Measurements from ENCODE around the gene C18orf32. TPM values are rescaled to one million over a fixed set of nuclear protein-coding genes. Genes with fewer than 3 reads are reported as not detected.
"Not testable (repeated sequence)": the region's sequence is repeated elsewhere in the genome, so short reads cannot be mapped to it uniquely, and the experiment has no call there.

C18orf32 gene
- total RNA-seq, 1 donor from 2014 or later: 25.5 TPM

DNA sequence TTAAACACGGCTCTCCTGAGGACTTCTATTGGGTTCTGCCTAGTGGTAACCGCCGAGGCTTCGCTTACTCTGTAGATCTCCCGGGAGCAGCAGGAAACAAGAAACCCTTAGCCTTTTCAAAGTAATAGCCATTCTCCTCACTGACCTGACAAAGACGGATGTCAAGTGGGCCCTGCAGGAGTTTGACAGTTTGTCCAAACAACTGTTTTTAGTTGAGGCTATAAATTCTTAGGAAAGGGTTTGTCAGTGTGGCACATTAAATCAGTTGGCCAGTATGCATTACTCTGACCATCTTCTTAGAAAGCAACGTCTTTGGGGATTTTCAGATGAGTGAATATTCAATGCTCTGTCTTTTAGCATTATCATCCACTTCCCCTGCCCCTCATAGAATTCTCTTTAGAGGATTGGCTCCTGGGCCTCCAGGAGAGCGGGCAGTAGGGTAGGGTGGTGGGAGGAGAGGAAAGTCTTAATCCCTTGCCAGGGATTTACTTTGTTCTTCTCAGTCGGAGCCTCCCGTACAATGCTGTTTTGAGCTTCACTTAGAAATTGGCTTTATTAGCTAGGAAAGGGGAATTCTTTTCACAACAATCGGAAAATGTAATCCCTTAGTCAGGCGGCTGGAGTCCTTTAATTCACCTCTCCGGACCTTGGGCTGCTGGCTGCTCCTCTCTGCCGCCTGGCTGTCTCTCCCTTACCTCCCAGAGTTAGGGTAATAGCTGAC, 13.3 kb upstream of the C18orf32 start:
- ATAC-seq: no peak

DNA sequence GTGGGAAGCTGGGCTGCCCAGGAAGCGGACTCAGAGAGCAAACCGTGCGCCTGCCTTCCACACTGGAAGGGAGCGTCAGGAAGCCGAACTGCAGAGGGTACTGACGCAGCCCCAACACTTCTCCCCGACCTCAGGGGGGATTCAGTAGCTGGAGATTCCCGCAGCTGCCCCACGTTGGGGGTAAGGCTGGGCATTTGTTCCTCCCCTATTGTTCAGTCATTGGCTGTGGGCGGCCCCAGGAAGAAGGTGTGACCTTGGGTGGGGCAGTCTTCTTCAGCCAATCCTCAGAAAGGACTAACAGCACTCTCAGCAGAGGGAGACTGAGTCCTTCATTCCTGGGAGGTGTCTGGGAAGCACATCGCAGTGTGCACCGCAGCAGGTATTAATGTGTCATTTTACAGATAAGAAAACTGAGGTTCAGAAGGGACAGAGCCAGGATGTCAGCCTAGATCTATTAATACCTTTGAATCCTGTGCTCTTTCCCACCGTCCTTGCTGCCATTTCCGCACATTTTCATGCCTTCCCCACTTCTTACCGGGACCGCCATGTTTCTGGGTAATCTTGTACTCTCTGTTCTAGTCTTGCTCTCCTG, 12.1 kb upstream of the C18orf32 start:
- ATAC-seq: no peak

DNA sequence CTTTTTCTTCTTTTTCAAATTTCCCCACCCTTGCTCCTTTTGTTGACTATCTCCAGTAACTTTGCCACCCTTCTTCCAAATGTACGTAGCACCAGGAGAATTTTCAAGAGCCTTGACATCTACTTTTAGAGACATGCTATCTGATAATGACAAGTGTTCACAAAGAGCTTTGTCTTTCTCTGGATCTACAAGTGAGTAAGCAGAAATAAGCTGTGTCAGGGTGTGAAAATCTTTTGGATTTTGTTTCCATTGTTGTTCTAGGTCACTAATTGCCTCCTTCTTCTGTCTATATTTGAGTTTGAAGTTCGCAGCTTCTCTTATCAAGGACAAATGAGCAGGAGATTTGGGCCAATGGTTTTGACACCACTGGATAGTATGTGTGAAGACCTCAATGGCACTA, 8.4 kb upstream of the C18orf32 start:
- ATAC-seq: no peak

DNA sequence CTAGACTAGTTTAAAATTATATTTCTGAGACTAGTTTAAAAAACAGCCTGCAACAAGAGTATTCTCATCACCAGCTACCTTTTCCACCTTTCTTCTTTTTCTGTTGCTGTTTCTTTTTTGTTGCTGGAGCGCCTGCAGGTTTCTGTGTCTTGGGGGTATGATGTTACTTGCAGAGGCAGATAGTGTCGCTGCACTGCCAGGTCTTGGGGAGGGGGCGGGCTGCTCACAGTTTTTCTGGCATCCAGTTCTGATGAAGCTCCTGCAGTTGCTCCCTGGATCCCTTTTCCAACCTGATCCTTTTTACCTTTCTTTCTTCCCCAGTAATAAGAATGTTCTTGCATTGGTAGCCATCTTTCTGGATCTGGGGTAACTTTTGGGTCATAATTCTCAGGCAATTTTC, 8.0 kb upstream of the C18orf32 start:
- no peak for ATAC-seq

DNA sequence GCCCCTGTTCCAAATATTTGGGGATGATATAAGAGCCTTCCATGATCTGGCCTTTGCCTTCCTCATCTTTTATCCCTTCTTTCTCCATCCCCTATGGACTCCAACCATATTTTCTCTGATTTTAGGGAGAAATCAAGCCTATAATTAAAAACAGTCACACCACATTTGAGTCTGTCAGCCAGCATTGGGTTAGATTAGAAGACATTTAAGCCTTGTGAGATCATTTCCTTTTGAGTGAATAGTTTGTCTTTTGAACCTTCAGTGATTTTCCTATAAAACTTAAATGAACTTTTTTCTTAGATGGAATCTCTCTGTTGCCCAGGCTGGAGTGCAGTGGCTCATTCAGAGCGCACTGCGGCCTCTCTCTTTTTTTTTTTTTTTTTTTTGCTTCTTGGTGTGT, 7.6 kb upstream of the C18orf32 start:
- no peak for ATAC-seq

DNA sequence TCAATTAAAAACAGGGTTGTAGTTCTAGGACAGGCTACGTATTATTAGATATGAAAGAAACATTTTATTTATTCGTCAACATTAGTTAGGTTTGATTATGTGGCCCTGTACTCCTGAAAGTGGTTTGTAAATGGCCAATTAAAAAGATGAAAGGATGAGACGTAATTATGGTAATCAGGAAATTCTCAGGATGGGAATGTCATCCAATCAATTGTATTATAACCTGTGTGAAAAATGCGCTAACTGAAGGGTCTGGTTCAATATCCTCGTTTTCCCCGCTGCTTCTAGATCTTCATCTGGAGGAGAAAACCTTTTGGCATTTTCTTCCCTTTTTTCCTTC, 5.6 kb upstream of the C18orf32 start:
- ATAC-seq: no peak

DNA sequence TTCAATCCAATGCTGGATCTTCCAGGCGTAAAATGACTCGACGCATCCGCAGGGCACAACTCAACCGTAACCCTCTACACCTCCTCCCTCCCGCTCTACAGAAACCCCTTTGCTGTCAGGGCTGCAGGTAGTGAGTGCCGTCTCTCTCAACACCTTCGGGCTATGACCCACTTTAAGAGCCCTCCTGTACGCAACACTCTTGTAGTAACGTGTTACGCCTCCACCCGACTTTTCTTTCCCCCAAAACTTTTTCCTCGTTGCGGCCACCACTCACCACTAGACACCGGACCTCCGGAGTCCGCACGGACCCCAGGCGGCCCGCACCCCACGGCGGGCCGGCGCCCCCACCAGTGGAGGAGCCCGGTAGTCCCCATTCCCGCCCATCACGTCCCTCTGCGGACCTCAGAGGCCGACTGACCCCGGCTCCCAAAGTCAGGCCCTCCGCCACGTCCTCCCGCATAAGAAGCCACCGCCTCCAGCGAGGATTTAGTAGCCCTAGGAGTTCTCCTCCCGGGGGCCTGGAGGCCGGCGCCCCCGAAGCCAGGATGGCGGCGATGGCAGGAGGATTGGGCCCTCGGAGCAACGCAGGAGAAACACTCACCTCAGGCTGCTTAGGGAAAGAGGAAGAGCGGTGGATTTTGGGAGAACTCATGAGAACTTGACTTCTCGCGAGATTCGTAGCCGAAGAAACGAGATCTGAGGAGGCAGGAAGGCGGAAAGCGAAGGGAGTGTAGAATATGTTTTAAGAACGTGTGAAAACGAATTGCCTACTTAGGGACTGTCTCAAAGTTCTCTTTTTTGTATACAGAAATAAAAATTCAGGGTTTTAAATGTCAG, 5.0 kb upstream of the C18orf32 start, which contains the start of gene RPL17:
RPL17 (minus strand) TSS at position 609 of the 837 bp plus-strand sequence.
- ATAC-seq: peak; percentile 89

DNA sequence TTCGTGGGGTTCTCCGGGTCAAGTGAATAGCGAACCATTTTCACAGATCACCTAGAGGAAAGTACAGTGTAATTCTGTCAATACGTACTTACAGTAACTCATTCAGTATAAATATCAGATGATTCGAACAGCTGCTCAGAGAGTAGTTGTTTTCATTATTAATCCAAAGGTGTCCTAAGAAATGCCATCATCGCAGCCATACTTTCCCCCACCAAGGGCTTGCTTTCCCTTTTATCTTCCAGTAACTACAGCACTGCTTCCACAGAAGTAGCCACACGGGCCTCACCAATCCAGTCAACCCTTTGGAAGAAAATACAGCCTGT, 4.5 kb upstream of the C18orf32 start:
- ATAC-seq: no peak

DNA sequence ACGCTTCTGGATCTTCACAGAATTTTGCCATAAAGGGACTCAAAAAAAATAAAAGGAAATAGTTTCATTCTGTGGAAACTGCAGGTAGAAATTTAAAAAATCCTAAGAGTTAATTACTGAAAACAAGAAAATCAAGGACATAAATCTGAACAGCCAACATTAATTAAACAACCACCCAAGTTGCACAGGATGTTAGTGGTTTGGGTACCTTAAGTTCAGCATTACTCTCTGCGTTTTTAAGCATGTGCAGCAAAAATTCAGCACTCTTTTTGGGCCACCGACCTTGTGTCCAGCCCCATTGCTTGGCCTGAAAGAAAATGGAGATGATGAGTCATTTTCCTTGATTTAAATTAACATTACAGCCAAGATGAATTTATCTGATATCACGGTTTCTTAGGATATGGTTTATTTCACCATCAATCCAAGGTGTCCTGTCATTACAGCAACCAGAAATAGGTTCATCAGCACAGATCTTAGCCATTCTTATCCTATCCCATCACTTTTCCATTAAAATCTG, 3.3 kb upstream of the C18orf32 start:
- no peak for ATAC-seq

DNA sequence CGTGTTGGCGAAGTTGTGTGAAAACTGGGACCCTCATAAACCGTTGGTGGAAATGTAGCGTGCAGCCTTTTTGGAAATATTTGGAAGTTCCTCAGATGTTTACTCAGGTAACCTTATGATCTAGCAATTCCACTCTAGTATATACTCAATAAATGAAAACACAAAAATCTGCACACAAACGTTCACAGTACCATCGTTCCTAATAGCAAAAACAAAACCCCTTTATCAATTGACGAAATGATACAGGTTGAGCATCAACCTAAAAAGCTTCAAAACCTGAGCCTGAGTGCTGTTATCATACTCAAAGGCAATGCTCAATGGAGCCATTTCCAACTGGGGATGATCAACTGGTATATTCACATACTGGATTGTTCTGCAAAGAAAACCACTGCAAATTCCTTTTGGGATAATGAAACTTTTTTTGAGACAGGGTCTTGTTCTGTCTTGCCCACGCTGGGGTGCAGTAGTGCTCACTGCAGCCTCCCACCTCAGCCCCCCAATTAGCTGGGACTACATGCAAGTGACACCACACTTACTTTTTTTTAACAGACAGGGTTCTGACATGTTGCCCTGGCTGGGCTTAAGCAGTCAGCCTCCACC, 777 bp upstream of the C18orf32 start:
- no peak for ATAC-seq

DNA sequence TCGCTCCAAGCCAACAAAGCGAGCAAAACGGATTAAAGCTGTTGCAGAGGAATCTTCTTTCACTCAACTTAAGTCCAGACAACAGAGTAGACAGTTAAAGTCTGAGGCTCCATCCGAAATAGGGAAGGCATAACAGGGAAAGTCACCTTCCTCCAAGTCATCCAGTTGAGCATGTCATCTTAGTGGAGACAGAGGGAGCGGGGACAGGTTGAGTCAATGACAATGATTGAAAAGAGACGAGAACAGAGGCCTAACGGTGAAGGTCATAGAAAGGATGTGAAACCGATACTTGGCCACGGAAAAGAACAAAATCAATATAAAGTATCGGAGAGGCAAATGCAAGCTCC, 455 bp downstream of the C18orf32 start:
- peak; percentile 40 for ATAC-seq

DNA sequence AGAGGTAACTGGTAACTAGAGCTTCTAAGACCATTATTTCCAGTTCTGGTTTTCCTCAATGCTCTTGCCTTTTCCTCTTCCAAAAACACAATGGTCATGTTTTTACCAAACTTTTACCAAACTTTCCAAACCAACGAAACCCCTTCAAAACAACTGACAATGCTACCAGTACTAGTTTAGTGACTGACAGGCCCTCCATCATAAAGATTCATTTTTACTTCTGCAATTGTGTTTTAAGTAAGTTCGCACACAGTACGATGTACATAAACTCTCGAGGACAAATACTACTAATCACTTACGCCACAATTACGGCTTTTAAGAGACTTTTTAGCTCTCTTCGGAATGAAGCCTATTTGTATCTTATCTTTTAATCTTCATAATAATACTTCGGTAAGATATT, 900 bp downstream of the C18orf32 start:
- ATAC-seq: no peak

DNA sequence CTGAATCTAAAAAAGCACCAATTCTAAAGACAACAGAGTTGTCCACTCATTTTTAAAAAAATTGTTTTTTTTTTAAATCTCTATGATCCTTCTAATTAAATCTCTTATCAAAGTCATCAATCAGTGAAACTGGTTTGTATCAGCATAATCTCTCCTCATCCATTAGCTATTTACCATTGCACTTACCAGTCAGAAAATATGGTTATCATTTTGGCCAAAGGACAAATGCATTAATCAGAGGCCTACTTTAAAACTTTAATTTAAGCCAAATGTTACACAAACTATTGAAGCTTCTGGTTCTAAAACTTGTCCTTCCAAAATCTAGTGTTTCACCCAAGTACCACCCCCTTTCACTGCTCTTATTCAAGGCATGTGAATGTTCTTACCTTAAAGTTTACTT, 3.8 kb downstream of the C18orf32 start:
- ATAC-seq: no peak

DNA sequence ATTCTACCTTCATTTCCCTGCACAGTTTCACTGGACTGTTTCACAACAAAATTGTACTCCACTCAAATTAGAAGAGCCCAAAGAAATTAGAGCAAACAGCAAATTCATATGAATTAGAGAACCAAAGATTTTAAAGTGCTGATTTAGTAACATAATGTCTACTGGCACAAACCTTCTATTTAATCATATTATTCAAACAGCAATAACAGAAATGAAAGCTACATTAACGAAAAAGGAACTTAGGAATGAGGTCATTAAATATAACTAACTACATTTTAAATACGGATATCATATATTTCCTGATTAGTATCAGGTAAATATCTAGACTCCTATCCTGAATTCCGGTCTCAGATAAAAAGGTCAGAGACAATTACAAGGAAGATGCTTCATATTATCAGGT, 5.1 kb downstream of the C18orf32 start:
- no peak for ATAC-seq

DNA sequence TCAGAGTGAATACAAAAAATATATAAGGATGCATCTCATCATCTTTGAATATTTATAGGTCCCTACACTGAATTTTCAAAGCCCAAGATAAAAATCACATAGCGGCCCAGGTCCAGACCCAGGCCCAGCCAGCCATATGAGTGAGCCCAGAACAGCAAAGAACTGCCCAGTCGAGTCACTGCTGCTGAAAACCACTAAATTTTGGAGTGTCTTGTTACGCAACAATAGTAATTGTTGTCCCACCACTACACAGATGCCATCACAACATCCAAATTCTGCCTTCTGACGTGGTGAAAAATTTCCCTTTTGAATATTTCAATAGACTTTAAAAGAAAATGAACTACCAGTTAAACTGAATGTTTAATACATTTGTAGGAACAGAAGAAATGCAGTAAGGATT, 5.7 kb downstream of the C18orf32 start:
- ATAC-seq: no peak

DNA sequence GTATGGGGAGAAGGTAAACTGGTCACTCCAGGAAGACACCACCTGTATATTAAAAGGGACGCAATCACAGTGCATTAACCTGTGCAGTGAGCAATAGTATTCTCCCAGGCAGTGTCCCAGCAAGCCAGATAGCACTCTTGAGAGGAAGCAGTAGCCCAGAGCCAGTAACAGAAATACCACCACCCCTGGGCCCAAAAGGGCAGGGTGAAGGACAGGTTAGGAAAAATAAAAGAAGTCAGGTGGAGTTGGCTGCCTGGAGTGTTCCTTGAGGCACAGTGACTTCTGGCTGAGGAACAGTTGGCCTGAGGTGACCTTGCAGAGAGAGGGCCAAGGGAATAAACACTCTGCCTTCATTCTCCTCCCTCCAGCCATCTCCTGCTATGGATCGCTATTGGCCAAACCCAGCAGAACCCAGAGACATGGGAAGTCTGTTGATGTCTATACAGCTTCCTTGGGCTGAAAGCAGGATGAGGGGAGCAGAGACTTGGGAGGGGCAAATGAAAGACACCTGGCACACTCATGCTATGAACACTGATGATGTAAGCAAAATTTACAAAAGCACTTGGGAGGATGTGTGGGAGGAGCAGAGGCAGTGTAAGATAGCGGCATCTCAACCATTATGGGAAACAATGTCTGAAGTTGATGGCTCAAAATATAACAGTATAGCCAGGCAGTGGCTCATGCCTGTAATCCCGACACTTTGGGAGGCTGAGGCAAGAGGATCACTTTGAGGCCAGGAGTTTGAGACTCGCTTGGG, 7.5 kb downstream of the C18orf32 start:
- peak; percentile 57 for ATAC-seq

DNA sequence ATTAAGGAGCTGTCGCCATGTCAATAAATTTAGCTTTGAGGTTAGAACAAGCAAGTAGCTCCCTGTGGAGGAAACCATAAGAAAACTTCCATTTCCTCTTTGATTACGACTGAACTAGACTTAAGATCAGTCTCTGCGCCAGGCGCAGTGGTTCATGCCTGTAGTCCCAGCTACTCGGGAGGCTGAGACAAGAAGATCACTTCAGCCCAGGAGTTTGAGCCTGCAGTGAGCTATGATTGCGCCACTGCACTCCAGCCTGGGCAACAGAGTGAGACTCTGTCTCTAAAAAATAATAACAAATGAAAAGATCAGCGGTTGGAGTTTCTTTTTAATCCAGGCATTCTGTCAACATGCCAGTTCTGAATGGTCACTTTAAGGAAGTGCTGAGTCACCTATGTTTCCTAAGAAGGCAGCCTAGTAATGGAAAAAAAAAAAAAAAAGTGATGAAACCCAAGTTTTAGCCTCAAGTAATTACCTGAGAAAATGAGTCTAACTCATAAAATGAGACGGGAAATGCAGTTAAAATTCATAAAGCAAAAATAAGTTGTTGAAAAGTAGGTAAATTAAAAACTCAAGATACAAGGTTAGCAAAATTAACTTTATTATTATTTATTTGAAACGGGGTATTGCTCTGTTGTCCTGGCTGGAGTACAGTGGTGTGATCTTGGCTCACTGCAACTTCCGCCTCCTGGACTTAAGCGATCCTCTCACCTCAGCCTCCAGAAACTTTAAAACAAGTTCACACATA, 10.2 kb downstream of the C18orf32 start:
- peak; percentile 21 for ATAC-seq

DNA sequence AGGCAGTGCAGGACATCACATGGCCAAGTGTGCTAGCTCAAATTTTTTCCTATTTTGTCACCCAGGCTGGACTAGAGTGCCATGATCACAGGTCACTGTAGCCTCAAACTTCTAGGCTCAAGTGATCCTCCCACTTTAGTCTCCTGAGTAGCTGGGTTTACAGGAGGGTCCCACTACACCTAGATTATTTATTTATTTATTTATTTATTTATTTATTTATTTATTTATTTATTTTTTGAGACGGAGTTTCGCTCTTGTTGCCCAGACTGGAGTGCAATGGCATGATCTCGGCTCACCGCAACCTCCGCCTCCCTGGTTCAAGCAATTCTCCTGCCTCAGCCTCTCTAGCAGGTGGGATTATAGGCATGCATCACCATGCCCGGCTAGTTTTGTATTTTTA, 12.1 kb downstream of the C18orf32 start:
- not testable (repeated sequence) for ATAC-seq

DNA sequence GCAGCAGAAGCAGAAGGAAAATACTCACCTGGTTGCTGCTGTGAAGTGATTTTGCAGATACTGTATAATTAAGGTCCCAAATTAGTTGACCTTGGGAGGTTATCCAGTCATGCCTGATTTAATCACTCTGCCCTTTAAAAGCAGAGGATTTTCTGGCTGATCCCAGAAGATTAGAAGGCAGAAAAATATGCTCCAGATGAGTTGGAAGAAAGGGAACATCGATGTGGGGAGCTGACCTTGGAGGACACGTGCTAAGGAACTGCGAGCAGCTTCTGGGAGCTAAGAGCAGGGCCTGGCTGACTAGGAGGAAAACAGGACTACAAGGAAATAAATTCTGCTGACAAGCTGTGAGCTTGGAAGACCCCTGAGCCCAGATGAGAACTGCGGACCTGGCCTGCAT, 13.3 kb downstream of the C18orf32 start:
- ATAC-seq: no peak

DNA sequence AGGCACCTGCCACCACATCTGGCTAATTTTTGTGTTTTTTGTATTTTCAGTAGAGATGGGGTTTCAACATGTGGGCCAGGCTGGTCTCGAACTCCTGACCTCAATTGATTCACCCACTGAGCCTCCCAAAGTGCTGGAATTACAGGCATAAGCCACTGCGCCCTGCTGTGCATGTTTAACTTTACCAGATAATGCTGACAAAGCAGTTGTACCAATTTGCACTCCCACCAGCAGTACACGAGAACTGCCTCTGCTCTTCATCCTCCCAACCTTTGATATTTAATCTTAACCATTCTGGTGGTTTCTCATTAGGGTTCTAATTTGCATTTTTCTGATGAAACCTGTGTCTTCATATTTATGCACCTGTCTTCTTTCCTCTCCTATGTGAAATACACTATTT, 14.6 kb downstream of the C18orf32 start:
- ATAC-seq: no peak

DNA sequence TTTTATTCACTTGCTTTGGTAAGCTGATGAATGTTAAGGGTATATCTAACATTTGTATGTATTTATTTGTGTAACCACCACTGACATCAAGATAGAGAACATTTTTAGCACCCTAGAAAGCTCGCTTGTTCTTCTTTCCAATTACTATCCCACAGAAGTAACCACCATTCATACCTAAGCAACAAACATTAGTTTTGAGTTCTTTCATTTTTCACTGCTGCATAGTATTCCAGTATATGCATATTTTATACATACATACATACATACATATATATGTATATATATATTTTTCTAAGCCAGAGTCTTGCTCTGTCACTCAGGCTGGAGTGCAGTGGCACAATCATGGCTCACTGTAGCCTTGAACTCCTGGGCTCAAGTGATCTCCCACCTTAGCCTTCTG, 15.5 kb downstream of the C18orf32 start:
- ATAC-seq: no peak

DNA sequence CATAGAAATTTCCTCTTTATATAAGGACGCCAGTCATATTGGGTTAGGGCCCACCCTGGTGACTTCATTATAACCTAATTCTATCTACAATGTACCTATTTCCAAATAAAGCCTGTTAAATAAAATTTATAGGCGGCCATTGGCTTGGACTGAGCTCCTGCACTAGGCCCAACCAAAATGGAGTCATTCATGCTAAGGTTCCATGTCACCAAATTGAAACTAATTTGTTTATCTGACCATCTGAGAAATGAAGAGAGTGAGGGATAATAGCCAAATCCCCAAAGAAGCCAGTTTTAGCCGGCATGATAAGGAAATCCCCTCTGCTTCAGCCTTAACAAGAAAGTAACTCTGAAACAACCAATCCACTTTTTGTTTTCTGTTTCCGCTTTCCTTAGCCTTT, 19.4 kb downstream of the C18orf32 start:
- no peak for ATAC-seq

Data from esophagus mucosa (tissue), 1 donor.